Chondrocyte (in vitro differentiated cells): ENCODE measurements around the gene EPHA2. TPM values are rescaled to one million over a fixed set of nuclear protein-coding genes. Genes with fewer than 3 reads are reported as not detected.

Experiments used
- DNase-seq: peaks from one replicate; pipeline ENCODE4 v3.0.0; 2021; ENCODE audit warnings: mixed read lengths, low spot score
- H3K27ac Mint-ChIP-seq: one replicate; pipeline ENCODE4 v1.8.0; 2021; ENCODE audit warnings: mild to moderate bottlenecking, moderate library complexity, mixed read lengths; ENCODE audit not compliant: unreplicated experiment
- H3K27me3 Mint-ChIP-seq: 2 replicates; pipeline ENCODE4 v1.8.0; 2021; ENCODE audit warnings: low read depth, mixed read lengths
- H3K36me3 Mint-ChIP-seq: 2 replicates; pipeline ENCODE4 v1.8.0; 2021; ENCODE audit warnings: low read depth, mixed read lengths
- H3K4me1 Mint-ChIP-seq: 2 replicates; pipeline ENCODE4 v1.8.0; 2021; ENCODE audit warnings: low read depth, mild to moderate bottlenecking, mixed read lengths
- H3K4me3 Mint-ChIP-seq: one replicate; pipeline ENCODE4 v1.8.0; 2021; ENCODE audit warnings: mild to moderate bottlenecking, moderate library complexity, mixed read lengths; ENCODE audit not compliant: unreplicated experiment
- H3K9me3 Mint-ChIP-seq: 2 replicates; pipeline ENCODE4 v1.8.0; 2021; ENCODE audit warnings: low read depth, mixed read lengths
- total RNA-seq: library from RNA; stranded (reverse); gene quantifications from 3 replicates; pipeline ENCODE4 v1.2.1, GENCODE V29; 2021
- TF ChIP-seq, protein P1 (sequence below): fragments of 200-600 bp; sonication (generic); IDR thresholded peaks from 2 replicates; pipeline ENCODE4 v1.5.0; 2021; ENCODE audit warnings: antibody characterized with exemption, mild to moderate bottlenecking, moderate library complexity

Gene EPHA2
- total RNA-seq, 1 donor from 2014 or later: 38.5 TPM

DNA sequence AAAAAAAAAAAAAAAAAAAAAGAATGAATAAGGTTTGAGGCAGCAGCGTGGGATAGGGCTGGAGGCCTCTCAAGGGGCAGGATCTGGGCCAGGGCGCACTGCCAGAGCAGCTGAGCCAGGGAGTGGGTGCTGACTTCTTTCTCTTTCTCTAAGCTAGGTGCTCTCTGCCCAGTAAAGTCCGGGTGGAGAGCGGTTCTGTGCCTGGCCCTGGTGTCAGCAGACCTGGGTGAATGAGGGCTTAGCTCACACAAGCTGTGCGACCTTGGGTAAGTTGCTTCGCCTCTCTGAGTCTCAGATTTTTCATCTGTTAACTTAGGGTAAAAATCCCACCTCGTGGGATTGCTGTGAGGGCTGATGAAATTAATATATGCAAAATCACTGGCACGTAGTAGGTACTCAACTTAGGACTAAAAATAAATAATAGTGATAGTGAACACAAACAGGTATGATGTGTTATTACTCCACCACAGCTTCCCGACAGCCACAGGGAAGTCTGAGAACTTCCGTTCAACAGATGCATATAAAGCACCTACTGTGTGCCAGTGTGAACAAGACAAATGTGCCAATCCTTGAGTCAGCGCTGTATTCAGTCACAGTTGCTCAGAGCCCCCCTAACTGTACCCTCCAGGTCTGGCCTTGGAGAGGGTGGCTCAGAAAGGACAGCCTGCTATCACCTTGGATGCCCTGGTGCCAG lies 80.4 kb downstream of the EPHA2 start:
- TF ChIP-seq, protein P1, sequence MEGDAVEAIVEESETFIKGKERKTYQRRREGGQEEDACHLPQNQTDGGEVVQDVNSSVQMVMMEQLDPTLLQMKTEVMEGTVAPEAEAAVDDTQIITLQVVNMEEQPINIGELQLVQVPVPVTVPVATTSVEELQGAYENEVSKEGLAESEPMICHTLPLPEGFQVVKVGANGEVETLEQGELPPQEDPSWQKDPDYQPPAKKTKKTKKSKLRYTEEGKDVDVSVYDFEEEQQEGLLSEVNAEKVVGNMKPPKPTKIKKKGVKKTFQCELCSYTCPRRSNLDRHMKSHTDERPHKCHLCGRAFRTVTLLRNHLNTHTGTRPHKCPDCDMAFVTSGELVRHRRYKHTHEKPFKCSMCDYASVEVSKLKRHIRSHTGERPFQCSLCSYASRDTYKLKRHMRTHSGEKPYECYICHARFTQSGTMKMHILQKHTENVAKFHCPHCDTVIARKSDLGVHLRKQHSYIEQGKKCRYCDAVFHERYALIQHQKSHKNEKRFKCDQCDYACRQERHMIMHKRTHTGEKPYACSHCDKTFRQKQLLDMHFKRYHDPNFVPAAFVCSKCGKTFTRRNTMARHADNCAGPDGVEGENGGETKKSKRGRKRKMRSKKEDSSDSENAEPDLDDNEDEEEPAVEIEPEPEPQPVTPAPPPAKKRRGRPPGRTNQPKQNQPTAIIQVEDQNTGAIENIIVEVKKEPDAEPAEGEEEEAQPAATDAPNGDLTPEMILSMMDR: no peak
- H3K4me1 Mint-ChIP-seq: peaks cover 24% of the 10 kb centered on the region
- no peak overlapping the region for H3K27ac Mint-ChIP-seq
- no peaks in the 10 kb centered on the region for H3K36me3 Mint-ChIP-seq
- DNase-seq: no peak
- H3K4me3 Mint-ChIP-seq: no peak overlapping the region
- H3K9me3 Mint-ChIP-seq: no peaks in the 10 kb centered on the region
- no peaks in the 10 kb centered on the region for H3K27me3 Mint-ChIP-seq

Other genes starting within 250 kb of the EPHA2 start
- gene ZBTB17, start 180.0 kb downstream of the EPHA2 start, total RNA-seq: 23.9 to 30.8 TPM (median 27.2 TPM) in 3 replicates
- gene SRARP, start 151.8 kb downstream of the EPHA2 start, total RNA-seq: not detected in 3 replicates
- 61.2 to 160 TPM (median 160 TPM) in 3 replicates for gene HSPB7, start 138.0 kb downstream of the EPHA2 start, total RNA-seq
- 0.12 to 0.31 TPM (median 0.21 TPM) in 3 replicates for gene CLCNKA, start 134.0 kb downstream of the EPHA2 start, total RNA-seq
- gene CLCNKB, start 112.3 kb downstream of the EPHA2 start, total RNA-seq: 0.57 to 0.69 TPM in 2 of 3 replicates, not detected in the other
- gene FAM131C, start 82.4 kb downstream of the EPHA2 start, total RNA-seq: 0.24 to 0.72 TPM (median 0.70 TPM) in 3 replicates
- 14.4 to 17.7 TPM (median 16.1 TPM) in 3 replicates for gene ARHGEF19, start 56.6 kb upstream of the EPHA2 start, total RNA-seq
- 8.5 to 12.3 TPM (median 12.0 TPM) in 3 replicates for gene CPLANE2, start 81.1 kb upstream of the EPHA2 start, total RNA-seq
- 17.8 to 20.9 TPM (median 20.1 TPM) in 3 replicates for gene FBXO42, start 196.4 kb upstream of the EPHA2 start, total RNA-seq
- 113 to 117 TPM (median 113 TPM) in 3 replicates for gene SZRD1, start 211.2 kb upstream of the EPHA2 start, total RNA-seq